G401.6 (cell line): Measurements from ENCODE around the gene TRIM3.
"Not testable (repeated sequence)": the region's sequence is repeated elsewhere in the genome, so short reads cannot be mapped to it uniquely, and the experiment has no call there.

Source experiments
- FAIRE-seq: peaks from 2 replicates; lab custom pipeline; 2012; peaks lifted over from hg19 to GRCh38; lab: Jason Lieb, UNC

TRIM3 gene

GRCh38 chr11:6473451-6474412, at the start of gene TRIM3:
Gene TRIM3, minus strand, starts transcription at chr11:6473941. Its CDS starts 8,246 bp downstream, at chr11:6465695.
- no peak for FAIRE-seq

- no peak for FAIRE-seq
Measured at GRCh38 chr11:6523253-6523652, 49.5 kb upstream of the TRIM3 start.

GRCh38 chr11:6521946-6522345, 48.2 kb upstream of the TRIM3 start:
- not testable (repeated sequence) for FAIRE-seq

GRCh38 chr11:6520265-6520664, 46.5 kb upstream of the TRIM3 start:
- no peak for FAIRE-seq

GRCh38 chr11:6516865-6517264, 43.1 kb upstream of the TRIM3 start:
- no peak for FAIRE-seq

GRCh38 chr11:6505577-6506240, 32.0 kb upstream of the TRIM3 start:
- peak; percentile 77 for FAIRE-seq

- FAIRE-seq: no peak
Measured at GRCh38 chr11:6504166-6504565, 30.4 kb upstream of the TRIM3 start.

GRCh38 chr11:6502382-6502781, 28.6 kb upstream of the TRIM3 start:
- FAIRE-seq: no peak

GRCh38 chr11:6498544-6498943, 24.8 kb upstream of the TRIM3 start:
- FAIRE-seq: no peak

- no peak for FAIRE-seq
Measured at GRCh38 chr11:6498121-6498520, 24.4 kb upstream of the TRIM3 start.

- FAIRE-seq: no peak
Measured at GRCh38 chr11:6497069-6497839, 23.5 kb upstream of the TRIM3 start, which contains the start of gene DNHD1. Gene DNHD1, plus strand, starts transcription at chr11:6497280. Its CDS starts 936 bp downstream, at chr11:6498216.

GRCh38 chr11:6489306-6489705, 15.6 kb upstream of the TRIM3 start:
- no peak for FAIRE-seq

GRCh38 chr11:6488821-6489220, 15.1 kb upstream of the TRIM3 start:
- FAIRE-seq: no peak

- FAIRE-seq: no peak
Measured at GRCh38 chr11:6488342-6488741, 14.6 kb upstream of the TRIM3 start.

- FAIRE-seq: no peak
Measured at GRCh38 chr11:6486938-6487337, 13.2 kb upstream of the TRIM3 start.

- no peak for FAIRE-seq
Measured at GRCh38 chr11:6486256-6486655, 12.5 kb upstream of the TRIM3 start.

- FAIRE-seq: no peak
Measured at GRCh38 chr11:6485661-6486060, 11.9 kb upstream of the TRIM3 start.

- no peak for FAIRE-seq
Measured at GRCh38 chr11:6483015-6483414, 9.3 kb upstream of the TRIM3 start.

GRCh38 chr11:6482441-6482840, 8.7 kb upstream of the TRIM3 start:
- no peak for FAIRE-seq

GRCh38 chr11:6481924-6482275, 8.2 kb upstream of the TRIM3 start:
- FAIRE-seq: no peak

- peak; percentile 95 for FAIRE-seq
Measured at GRCh38 chr11:6481012-6481923, 7.5 kb upstream of the TRIM3 start, which contains the start of the genes ARFIP2 and TIMM10B. Gene ARFIP2, minus strand, starts transcription at chr11:6481331. Its CDS starts 910 bp downstream, at chr11:6480421. Gene TIMM10B, plus strand, starts transcription at chr11:6481501. Its CDS starts 16 bp downstream, at chr11:6481517.
